ENCODE measurements around the gene CNNM2.

CNNM2 gene

DNA sequence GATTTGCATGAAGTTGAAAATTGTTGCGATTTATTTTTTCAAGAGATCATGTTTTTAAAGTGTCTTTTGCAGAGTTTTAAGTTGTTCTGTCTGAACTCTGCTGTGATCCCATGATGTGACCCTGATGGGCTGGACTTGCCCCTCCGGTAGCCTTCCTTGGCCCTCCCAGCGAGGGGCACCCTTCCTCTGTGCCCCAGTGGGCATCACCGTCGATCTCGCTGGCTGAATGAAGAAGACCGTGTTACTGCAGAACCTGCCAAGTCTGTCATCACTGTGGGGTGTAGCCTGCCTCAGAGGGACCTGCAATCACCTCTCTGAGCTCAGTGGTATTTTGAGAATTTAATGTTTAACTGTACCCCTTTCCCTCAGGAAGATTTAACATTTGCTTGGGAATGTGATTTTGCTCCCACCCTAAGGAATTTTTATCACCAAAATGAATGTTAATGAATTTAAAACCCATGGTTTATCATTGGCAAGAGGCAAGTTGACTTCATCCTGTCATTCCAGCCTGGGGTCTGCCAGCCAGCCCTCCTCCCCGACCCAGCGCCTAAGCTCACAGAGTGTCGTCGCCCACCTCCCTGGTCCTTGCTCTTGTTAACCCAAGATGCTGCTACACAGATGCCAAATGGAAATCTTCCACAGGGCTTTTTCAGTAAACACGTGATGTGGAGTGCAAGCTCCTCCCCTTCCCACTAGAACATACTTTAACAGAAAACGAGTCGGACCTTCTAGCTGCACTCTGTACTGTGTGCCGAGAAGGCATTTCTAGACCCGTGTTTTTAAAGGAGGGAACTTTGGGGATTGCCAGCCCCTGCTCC is 159.6 kb downstream of the CNNM2 start:
- DNase-seq, result no peak

DNA sequence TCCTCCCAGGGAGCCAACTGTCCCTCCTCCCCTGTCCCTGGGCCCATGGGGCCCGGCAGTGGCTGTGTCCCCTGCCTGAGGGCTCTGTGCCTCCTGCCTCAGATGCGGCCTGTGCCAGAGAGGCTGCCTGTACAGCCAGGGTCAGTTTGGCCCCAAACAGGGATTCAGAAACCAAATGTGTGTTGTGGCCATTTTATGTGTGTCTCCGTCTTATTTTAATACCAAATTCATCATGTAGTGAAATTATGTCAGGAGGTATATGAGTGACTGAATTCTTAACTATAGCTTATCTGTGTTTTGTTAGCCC is 160.2 kb downstream of the CNNM2 start:
- no peak for DNase-seq

DNA sequence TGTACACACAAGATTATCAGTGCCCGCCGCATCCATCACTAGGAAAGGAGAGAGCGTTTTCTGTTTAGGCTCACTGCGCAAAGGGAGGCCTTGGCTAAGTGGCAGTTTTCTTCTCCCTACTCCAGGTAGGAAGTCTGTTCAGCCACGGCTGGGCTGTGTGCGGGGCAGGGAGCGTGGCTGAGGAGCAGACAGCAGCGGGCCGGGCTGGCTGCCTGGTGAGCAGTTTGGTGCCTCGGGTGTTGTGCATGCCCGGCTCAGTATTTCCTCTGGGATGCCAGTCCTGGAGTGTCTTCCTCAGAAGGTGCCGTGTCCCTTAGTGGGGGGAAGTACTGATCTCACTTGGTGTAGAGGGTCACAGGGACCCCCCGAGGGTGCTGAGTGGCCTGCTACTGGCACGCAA is 160.6 kb downstream of the CNNM2 start:
- no peak for DNase-seq

DNA sequence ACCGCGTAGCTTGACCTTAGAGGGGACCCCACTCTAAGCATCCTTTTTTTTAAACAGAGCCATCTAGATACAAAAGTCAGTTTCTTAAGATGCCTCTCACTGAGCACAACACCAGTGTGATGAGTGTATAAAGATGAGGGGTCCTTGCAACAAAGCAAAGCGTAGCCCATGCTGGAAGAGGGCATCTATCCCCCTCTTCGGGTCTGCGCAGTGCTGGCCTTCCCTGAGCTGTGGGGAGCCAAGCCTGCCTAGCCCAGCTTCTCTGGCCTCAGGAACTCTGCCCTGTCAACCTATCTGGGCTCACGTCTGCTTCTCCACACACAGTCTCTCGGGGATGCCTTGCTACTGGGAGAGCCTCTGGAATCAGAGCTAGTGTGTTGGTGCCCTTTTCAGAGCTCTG is 161.0 kb downstream of the CNNM2 start:
- no peak for DNase-seq

DNA sequence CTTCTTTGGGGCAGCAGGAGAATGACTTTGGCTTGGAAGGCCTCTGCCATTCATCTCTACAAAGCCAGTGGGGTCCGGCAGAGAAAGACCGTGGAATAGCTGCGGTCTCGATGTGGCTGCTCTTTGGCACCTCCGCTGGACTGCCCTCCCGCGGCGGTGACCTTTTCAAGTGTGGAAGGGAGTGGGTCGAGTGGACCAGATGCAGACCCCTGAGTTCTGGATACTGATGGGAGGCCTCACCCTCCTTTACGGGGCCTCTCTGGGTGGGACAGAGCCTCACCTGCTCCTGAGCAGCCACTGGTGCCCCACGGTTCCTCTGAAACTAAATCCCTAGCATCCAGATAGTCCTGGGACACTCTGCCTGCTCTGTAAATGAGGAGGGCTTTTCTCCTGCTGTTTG is 161.9 kb downstream of the CNNM2 start:
- DNase-seq, result no peak

DNA sequence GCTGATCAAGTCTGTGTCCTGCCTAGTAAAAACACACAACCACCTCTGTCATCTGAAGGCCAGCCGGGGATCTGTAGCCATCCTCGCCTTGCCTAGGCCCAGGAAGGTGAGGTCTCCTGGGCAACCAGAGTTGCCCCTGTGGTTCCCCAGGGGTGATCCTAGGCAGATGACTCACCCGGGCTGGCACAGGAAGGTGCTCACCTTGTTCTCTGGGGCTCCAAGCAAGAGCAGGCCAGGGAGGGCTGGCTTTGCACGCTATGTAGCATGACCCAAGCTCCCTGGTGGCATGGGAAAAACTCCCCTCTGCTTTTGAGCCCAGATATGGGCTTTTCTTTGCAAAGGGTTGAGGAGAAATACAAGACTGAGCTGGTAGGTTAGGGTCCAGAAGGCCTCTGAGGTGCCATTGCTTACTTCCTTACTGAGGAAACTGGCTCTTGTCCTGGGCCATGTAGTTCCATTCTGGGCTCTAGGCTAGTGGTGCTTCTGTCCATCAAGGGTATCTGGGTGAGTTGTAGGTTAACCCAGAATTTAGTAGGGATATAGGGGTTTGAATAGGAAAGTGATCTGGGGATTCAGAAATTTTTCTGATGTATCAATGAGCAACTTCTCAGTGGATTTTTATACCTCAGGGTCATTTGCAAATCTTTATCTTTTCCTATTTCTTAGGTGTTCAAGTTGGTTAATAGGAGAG is 162.9 kb downstream of the CNNM2 start:
- no peak for DNase-seq

DNA sequence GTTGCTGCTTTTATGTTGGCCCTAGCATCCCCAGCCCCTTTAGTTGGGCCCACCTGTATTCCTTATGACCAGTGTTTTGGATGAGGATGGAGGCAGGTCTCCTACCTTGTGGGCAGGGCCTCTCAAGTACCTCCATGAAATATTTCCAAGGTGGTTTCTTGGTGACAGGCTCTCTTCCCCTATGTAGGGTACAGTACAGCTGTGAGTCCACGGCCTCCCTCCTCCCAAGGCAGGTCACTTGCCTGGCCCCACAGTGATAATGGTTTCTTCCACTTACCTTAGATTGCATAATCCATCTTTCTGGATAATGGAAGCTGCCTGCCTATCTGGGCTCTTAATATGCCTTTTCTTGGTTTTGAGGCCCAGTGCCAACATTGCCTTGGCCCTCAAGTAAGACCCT is 164.6 kb downstream of the CNNM2 start:
- DNase-seq, result no peak

DNA sequence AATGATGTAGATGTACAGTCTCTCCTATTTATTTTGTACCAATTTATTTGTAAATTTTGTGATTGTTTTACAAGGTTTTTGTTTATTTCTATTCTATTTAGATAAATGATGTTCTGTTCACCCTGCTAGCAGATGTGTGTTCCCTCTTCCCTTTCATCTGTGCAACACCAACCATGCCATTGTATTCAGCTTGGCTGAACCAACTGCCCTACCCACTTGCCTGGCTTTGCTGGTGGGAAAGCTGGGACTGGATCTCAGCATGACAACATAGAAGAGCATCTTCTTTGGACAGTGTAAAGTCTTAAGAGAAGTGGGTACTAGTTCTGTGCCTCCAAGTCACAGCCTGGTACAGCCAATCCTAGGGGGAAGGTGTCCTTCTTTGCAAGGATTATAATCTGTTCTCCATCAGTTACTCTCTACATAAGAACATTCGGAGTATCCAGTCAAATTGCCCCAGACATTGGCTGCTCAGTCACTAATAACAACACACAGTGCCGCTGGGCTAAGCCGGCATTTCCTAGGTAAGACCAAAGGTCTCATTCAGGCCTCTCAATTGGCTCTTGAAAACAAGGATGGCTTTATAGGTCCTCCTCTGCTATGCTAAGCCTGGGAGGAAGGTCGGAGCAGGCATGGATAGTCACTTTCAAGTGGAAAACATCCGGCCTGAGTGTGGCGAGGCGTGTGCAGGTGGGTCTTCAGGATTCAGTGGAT is 165.3 kb downstream of the CNNM2 start:
- DNase-seq, result no peak

DNA sequence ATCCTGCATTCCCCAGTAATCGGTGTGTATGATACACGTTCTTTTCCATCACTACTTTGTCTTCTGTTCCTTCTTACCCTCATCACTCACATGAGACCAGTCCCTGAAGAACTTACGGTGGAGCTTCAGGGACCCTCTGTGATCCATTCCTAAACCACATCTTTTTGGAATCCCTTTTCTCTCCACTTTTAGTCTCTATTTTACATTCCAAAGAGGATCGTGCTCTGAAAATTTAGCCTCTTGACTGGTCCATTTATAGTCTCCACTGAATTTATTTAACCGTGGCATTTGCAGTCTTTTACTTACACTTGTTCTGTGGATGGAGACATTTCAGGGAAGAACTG is 165.9 kb downstream of the CNNM2 start:
- DNase-seq, result no peak

DNA sequence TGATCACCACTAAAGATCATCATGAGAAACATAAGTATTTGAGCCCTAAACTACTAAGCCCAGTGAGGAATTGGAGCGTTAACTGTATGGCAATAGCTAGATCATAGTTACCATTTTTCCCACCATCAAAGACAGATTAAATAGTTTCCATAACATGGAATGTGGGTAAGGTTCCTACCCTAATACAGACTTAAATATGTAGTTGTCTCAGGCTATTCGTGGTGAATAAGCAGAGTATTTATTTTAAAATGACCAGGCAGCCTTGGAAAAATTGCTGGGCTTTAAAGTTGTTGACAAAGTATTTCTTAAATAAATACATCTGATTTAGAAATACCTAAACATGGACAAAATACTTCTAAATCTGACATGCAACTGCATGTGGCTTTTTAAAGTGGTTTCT is 168.2 kb downstream of the CNNM2 start:
- DNase-seq, result no peak

DNA sequence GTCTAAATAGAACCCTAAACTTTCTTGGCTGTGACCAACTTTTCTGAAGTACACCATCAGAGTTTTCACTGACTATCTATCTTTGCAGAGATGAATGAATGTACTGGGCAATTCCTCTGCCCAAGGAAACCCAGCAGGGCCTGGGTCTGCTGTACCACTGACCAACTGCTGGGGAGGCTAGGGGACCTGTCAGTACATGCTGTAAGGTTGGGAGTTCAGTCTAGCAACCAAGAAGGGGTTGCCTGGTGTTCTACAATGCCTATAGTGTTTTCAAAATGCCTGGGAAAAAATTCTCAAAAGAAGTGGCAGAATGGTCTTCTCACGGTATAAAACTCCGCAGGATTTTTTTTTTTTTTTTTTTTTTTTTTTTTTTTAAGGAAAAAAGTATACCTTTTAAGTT is 168.7 kb downstream of the CNNM2 start:
- no peak for DNase-seq

DNA sequence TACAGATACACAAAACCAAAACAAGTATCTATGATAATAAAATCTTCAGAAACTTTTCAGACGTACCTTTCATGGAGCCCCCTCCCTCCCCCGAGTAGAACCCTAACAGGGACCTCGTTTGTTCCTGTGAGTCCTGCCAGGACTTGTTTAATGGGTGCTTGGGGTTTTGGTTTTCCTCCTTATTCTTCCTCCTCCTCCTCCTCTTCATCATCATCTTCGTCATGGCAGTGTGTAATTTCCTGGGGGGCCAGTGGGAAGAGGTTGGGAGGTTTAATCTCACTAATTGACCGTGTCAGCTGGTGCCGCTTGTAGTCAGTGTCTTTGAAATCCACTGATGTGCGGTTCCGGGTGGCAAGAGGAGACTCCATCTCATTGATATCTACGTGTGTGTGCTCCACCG is 171.4 kb downstream of the CNNM2 start:
- DNase-seq, result no peak

DNA sequence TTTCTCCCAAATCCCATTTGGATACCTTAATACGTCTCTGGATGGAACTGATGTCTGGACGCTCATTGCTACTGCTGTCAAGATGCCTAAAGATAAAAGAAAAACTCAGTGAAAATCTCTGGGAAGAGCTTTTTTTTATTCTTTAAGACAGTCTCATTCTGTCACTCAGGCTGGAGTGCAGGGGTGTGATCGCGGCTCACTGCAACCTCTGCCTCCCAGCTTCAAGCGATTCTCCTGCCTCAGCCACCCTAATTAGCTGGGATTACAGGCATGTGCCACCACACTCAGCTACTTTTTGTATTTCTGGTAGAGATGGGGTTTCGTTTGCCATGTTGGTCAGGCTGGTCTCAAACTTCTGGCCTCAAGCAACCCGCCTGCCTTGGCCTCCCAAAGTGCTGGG is 172.8 kb downstream of the CNNM2 start:
- DNase-seq, result no peak

DNA sequence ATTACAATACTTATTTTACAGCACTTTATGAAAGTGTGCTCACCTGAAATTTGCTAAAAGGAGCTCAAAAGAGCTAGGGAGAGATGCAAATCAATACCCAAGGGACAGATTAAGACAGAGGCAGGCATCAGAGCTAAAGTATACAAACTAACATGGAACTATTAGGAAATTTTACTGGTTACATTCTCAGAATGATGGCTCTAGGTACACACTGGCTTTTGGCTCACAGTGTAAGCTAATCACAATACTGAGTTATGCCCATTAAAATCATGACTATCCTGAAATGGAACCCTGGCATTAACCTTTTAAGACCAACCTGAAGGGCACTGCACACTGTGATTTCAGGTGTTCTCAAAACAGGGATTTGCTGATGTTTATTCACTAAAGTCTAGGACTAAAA is 176.9 kb downstream of the CNNM2 start:
- DNase-seq, result no peak

DNA sequence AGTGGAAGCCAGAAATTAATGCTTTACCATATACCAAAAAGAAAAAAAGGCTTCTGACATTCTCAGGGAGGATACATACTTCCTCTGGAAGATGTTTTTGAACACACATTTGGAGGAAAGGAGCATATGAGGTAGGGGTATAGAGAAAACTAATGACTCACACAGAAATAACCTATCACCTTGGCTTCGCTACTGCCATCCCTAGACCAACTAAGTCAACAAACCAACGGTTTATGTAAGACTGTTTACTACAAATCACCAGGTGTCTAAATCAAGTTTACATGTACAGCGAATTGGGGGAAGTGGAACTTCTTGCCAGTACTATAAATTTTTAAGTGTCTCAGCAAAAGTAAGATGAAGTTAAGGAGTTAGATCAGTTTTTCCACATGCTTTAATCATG is 178.0 kb downstream of the CNNM2 start:
- no peak for DNase-seq

DNA sequence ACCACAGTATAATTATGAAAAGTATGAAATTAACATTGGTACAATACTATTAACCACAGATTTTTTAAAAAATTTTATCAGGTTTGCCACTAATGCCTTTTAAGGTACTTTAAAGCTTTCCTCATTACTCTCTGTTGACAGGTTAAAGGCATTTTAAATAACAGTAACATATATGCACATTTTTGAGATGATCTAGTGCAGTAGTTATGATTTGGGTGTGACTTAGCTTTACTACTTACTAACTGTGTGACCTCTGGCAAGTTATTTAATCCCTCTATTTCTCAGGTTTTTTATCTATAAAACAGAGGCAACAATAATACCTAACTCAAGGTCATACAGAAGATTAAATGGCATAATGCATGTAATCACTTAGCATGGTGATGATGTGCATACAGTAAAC is 180.1 kb downstream of the CNNM2 start:
- DNase-seq, result no peak

DNA sequence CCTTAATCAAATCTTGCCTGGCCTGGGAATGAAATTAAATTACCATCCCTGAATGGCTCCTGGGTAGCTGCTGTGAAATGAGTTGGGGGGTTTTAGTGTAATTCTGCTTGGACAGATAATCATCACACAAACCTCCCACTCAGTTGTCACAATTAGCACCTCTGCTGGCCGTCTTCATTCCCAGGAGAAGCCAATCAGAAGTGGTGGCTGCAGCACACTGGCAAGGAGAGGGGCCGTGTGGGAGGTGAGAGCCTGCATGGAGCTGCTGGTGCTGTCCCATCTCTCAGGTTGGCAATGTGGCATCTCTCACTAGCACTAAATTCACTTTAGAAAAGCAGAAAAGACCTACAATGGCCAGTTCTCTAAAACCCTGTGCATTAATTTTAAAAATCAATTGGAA is 182.5 kb downstream of the CNNM2 start:
- no peak for DNase-seq

DNA sequence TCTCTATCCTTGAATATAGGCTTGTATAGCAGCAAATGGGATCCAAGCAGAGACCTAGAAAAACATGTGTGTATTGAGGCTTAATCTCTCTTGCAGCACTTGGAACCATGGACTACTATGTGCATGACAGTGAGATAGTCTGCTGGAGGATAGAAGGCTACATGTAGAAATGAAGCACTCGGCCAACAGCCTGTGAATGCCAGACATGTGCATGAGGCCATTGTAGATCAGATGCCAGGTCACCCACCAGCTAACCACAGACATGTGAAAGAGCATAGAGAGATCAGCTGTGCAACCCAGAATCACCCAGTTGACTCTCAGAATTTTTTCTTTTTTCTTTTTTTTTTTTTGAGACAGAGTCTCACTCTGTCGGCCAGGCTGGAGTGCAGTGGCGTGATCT is 184.1 kb downstream of the CNNM2 start:
- DNase-seq, result no peak

DNA sequence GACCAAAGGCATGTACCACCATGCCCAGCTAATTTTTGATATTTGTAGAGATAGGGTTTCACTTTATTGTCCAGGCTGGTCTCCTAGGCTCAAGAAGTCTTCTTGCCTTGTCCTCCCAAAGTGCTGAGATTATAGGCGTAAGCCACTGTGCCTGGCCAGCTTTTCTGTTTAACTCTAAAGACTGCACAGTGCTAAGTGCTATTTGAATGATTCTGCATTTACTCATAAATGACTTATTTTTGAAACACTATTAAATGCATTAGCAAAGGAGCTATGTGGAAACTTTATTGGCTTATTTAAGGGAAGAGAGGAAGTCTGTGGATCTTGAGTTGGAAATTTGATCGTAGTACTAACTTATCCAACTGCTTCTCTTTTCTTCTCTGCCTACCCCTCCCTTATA is 185.9 kb downstream of the CNNM2 start:
- no peak for DNase-seq

DNA sequence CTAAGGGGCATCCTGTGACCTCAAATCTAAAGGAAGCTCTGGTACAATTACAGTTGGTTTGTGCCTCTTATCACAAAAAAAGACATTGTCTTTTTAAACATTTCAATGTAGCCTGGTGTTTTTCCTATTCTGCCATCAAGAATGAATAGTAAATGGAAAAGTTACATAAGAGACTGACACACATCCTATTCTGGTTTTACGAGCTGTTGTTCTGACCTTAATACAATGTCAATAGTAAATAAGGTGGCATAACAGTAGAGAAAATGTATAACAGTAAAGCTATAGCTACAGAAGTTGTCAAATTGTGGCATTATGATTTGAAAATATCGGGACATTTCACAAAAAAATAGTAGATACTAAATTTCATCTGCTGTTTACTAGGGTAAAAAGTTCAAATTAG is 186.6 kb downstream of the CNNM2 start:
- no peak for DNase-seq

DNA sequence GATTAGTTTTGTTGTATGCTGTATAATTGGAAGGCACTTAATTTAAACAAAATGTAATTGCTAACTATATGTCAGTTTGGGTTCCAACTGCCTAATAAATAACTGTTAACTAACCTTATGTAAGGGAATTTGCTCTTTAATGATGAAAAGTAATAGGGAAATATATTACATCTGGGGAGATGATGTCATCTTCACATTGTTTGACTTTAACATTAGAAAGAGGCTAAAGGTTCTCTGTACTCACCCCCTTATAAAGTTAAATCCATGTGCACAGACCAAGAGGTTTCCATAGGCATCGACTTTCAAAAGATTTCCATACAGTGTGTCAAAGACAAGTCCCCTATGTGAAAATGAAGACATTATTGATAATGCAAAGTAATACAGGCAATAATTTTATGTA is 187.4 kb downstream of the CNNM2 start:
- no peak for DNase-seq

DNA sequence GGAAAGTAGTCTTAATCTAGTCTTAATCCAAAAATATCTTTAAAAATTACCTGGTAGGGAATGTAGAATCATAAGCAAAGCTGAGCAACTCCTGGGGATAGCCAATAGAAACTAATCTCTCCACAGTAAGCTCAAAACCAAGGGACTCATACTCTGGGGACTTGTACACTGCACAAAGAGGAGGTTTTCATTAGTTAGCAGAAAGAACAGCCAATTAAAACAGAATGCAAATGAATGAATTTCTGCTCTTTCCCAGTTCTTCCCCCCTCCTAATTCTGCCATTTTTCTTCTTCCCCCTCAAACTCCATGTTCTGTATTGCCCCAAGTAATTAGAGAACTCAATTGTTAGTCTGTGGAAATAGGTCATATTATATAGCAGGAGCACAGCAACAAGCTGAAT is 188.4 kb downstream of the CNNM2 start:
- DNase-seq, result no peak

DNA sequence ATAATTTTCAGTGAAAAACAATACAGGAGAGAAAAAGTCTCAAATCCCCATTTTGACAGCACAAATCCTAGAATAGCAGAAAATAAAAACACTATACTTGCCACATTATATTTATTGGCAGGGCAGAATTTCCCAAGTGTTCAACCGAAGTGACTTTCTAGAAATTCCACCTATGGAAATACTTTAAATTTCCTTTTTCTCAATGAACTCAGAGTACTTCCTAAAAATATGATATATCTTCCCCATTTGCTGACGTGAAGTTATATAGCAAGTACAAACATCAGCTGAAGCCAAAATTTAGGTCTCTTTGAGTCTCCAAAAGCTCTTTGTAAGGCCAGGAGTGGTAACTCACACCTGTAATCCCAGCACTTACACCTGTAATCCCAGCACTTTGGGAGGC is 191.7 kb downstream of the CNNM2 start:
- no peak for DNase-seq

DNA sequence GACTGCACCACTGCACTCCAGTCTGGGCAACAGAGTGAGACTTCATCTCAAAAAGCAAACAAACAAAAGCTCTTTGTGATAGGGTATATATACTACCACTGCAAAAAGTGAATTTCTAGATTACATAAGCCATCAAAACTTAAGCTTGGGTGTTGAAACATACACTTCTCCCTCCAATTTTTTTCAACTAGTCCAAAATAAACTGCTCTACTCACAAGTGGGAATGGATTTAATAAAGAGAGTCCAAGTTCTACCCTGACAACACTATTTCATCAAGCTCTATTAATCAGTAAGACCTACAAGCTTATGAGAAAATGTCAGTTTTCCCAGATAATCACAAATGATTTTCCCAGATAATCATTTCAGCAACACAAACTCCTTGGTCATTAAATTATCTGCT is 192.3 kb downstream of the CNNM2 start:
- no peak for DNase-seq
